BJ (cell line): Measurements from ENCODE around the gene DBT. TPM values are rescaled to one million over a fixed set of nuclear protein-coding genes. Genes with fewer than 3 reads are reported as not detected.
A peak's percentile ranks its signal among the peaks of the same experiment; 100 is the strongest.
"Not testable (repeated sequence)": the region's sequence is repeated elsewhere in the genome, so short reads cannot be mapped to it uniquely, and the experiment has no call there.

Experiments used
- CTCF ChIA-PET: fragments of 350-600 bp; formaldehyde crosslinking; extraction: SDS; loops from one replicate; lab custom pipeline; 2021; ENCODE audit warnings: antibody characterized with exemption, inconsistent platforms; lab: Yijun Ruan, JAX
- POLR2A ChIA-PET: fragments of 300-600 bp; sonication (Branson Sonifier 250); formaldehyde crosslinking; extraction: SDS; loops from one replicate; lab custom pipeline; 2021; ENCODE audit warnings: antibody characterized with exemption; lab: Charles Lee
- DNase-seq: peaks from one replicate; pipeline ENCODE4 v3.0.0-alpha.2; 2011; ENCODE audit warnings: low read depth
- H3K27me3 ChIP-seq: 2 replicates; pipeline ENCODE4 v1.6.0; 2011; ENCODE audit warnings: low read length; ENCODE audit not compliant: control insufficient read depth, insufficient read depth
- H3K36me3 ChIP-seq: 2 replicates; pipeline ENCODE4 v1.5.1; 2011; ENCODE audit warnings: low read length; ENCODE audit not compliant: control insufficient read depth, insufficient read depth
- H3K4me3 ChIP-seq: 2 replicates; pipeline ENCODE4 v1.5.1; 2011; ENCODE audit warnings: low read depth, mild to moderate bottlenecking, control low read depth, low read length
- CTCF ChIP-seq: IDR thresholded peaks from 2 replicates; pipeline ENCODE4 v1.5.1; 2011; ENCODE audit warnings: low read depth, mild to moderate bottlenecking, control low read depth, inconsistent platforms, low read length, moderate library complexity; ENCODE audit not compliant: insufficient read depth
- polyA minus RNA-seq: library from RNA; depleted of rRNA, polyadenylated mRNA; stranded (reverse); fragments of >200 nt; gene quantifications from 2 replicates; pipeline ENCODE4 v1.2.3, GENCODE V29; 2011; rRNA and poly(A)+ RNA removed
- polyA plus RNA-seq: library from polyadenylated mRNA; depleted of rRNA; stranded (reverse); fragments of >200 nt; gene quantifications from 2 replicates; pipeline ENCODE4 v1.2.3, GENCODE V29; 2011; rRNA removed

DBT gene
- polyA plus RNA-seq (3.5 and 7.9 TPM in 2 replicates), polyA minus RNA-seq (2.1 and 2.3 TPM in 2 replicates)

- peak within 1 kb of the TSS; percentile 97 for H3K4me3 ChIP-seq
- TF ChIP-seq CTCF = no peak
- ChIA-PET POLR2A (interaction anchor here (0.6 to 1.0 kb wide), 3 partner anchors 16 to 31 kb away, joined by 4 to 9 read pairs (median 7); partner anchors contain the start of gene RTCA), CTCF (interaction anchor here (0.7 to 1.0 kb wide), 3 partner anchors 15 to 17 kb away, joined by 3 to 4 read pairs (median 3); partner anchors contain the start of gene RTCA)
- DNase-seq = peak; percentile 79
- H3K27me3 ChIP-seq = peaks cover 3% of the 10 kb centered on the region; the same call in 1 of the 2 replicates
- no peaks in the 10 kb centered on the region for H3K36me3 ChIP-seq
These were observed at the start of gene DBT for GRCh38 chr1:100249537-100250257. Gene DBT (minus strand): TSS chr1:100249834. CDS start chr1:100249820, 14 bp downstream.

GRCh38 chr1:100298512-100298911, 48.9 kb upstream of the DBT start:
- H3K27me3 ChIP-seq = no peaks in the 10 kb centered on the region
- no peak for TF ChIP-seq CTCF

GRCh38 chr1:100296997-100297396, 47.4 kb upstream of the DBT start:
- H3K27me3 ChIP-seq, DNase-seq, CTCF ChIA-PET, H3K36me3 ChIP-seq, H3K4me3 ChIP-seq, POLR2A ChIA-PET: not testable (repeated sequence)

More at GRCh38 chr1:100298512-100298911, 48.9 kb upstream of the DBT start:
- no peak overlapping the region for H3K4me3 ChIP-seq
- CTCF ChIA-PET = no interaction called here
- POLR2A ChIA-PET = no interaction called here
- no peak for DNase-seq
- no peaks in the 10 kb centered on the region for H3K36me3 ChIP-seq

- DNase-seq = no peak
- Histone ChIP-seq H3K4me3 (no peak overlapping the region), H3K36me3 (no peaks in the 10 kb centered on the region), H3K27me3 (no peaks in the 10 kb centered on the region)
- CTCF ChIA-PET = interaction anchor here (0.8 kb wide), 1 partner anchor 110 kb away, joined by 3 read pairs; no protein-coding TSS in a partner anchor
- POLR2A ChIA-PET = no interaction called here
- no peak for TF ChIP-seq CTCF
These were observed 46.5 kb upstream of the DBT start for GRCh38 chr1:100296140-100296539.

- Histone ChIP-seq H3K36me3 (peaks cover 6% of the 10 kb centered on the region), H3K27me3 (no peaks in the 10 kb centered on the region), H3K4me3 (no peak overlapping the region)
- CTCF ChIA-PET = interaction anchor here (0.6 to 1.3 kb wide), 2 partner anchors 9 to 13 kb away, joined by 3 read pairs; no protein-coding TSS in a partner anchor
- TF ChIP-seq CTCF = no peak
- POLR2A ChIA-PET = no interaction called here
- DNase-seq = no peak
These were observed 43.1 kb upstream of the DBT start for GRCh38 chr1:100292711-100293110.
